Kasumi-1 (cell line): ENCODE results near the gene FAM53B.

Experiments used
- DNase-seq, 2 experiments: peaks; one replicate each; lab custom pipeline; 2025; lab: John Stamatoyannopoulos, UW

FAM53B gene

GRCh38 chr10:124576526-124577420, 167.4 kb downstream of the FAM53B start:
- DNase-seq, result no peak

GRCh38 chr10:124575107-124576035, 168.8 kb downstream of the FAM53B start:
- no peak for DNase-seq

- DNase-seq, result no peak
Measured at GRCh38 chr10:124574456-124575070, 169.6 kb downstream of the FAM53B start.

GRCh38 chr10:124573726-124574455, 170.3 kb downstream of the FAM53B start:
- DNase-seq, result no peak

- DNase-seq, result no peak
Measured at GRCh38 chr10:124572751-124573150, 171.4 kb downstream of the FAM53B start.

- no peak for DNase-seq
Measured at GRCh38 chr10:124570646-124571045, 173.5 kb downstream of the FAM53B start.

- DNase-seq, result peak in 1 of 2 experiments; percentile 10
Measured at GRCh38 chr10:124569623-124570470, 174.3 kb downstream of the FAM53B start.
